CD4-positive, alpha-beta T cell treated with Interferon gamma for 1 hour (primary cell): ENCODE data around the gene DAPK3.
"Not testable (repeated sequence)": the region's sequence is repeated elsewhere in the genome, so short reads cannot be mapped to it uniquely, and the experiment has no call there.

Source experiments
- DNase-seq: peaks from one replicate; pipeline ENCODE4 v3.0.0-alpha.2; 2020

Gene DAPK3

DNA sequence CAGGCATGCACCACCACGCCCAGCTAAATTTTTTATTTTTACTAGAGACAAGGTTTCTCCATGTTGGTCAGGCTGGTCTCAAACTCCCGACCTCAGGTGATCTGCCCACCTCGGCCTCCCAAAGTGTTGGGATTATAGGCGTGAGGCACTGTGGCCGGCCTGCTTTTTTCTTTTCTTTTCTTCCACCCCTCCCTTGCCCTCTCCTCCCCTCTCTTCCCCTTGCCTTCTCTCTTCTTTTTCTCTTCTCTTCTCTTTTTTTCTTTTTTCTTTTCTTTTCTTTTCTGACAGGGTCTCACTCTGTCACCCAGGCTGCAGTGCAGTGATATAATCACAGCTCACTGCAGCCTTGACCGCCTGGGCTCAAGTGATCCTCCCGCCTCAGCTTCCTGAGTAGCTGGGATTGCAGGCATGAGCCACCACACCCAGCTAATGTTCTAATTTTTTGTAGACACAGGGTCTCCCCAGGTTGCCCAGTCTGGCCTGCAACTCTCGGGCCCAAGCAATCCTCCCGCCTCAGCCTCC is 18.1 kb downstream of the DAPK3 start:
- not testable (repeated sequence) for DNase-seq

GRCh38 chr19:3950871-3951861 is 19.7 kb downstream of the DAPK3 start:
- DNase-seq, result no peak

GRCh38 chr19:3949997-3950859 is 20.7 kb downstream of the DAPK3 start:
- no peak for DNase-seq

- no peak for DNase-seq
These were observed 21.6 kb downstream of the DAPK3 start for GRCh38 chr19:3949294-3949693.

DNA sequence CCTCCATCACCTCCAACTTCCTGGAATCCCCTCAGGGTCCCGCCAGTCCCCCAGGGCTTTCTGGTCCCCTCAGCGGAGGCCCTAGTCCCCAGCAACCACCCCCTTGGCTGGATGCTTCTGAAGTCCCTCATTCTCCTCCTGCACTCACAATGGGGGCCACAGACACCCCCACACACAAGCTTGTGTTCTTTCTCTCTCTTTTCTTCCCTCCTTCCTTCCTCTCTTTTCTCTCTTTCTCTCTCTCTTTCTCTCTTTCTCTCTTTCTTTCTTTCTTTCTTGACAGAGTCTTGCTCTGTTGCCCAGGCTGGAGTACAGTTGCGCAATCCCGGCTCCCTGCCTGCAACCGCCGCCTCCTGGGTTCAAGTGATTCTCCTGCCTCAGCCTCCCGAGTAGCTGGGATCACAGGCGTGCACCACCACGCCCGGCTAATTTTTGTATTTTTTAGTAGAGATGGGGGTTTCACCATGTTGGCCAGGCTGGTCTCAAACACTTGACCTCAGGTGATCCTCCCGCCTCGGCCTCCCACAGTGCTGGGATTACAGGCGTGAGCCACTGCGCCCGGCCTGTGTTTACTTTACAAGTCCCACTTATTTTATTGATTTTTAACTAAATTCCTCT is 23.5 kb downstream of the DAPK3 start:
- not testable (repeated sequence) for DNase-seq

- no peak for DNase-seq
These were observed 25.1 kb downstream of the DAPK3 start for GRCh38 chr19:3945838-3946237.

- no peak for DNase-seq
These were observed 26.7 kb downstream of the DAPK3 start for GRCh38 chr19:3944018-3944721.

DNA sequence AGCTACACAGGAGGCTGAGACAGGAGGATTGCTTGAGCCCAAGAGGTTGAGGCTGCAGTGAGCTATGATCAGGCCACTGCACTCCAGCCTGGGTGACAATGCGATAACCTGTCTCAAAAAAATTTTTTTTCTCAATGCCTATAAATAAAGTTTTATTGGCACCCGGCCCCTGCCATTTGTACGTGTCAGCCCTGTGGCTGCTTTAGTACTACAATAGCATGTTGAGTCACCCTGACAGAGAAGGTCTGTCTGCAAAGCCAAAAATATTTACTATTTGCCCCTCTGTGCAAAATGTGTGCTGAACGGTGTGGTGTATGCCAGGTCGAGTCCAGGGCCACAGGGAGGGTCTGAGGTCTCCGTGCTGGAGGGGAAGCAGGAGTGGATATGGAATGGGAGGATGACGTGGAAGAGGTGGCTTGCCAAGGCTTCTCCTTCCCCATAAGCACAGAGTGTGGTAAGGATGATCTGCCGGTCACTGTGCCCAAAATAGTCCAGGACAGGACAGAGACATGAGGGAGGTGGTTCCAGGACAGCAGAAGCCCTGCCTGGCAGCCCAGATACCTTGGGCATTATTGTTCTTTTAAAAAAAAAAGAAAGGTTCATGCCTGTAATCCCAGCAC is 28.0 kb downstream of the DAPK3 start:
- no peak for DNase-seq

DNA sequence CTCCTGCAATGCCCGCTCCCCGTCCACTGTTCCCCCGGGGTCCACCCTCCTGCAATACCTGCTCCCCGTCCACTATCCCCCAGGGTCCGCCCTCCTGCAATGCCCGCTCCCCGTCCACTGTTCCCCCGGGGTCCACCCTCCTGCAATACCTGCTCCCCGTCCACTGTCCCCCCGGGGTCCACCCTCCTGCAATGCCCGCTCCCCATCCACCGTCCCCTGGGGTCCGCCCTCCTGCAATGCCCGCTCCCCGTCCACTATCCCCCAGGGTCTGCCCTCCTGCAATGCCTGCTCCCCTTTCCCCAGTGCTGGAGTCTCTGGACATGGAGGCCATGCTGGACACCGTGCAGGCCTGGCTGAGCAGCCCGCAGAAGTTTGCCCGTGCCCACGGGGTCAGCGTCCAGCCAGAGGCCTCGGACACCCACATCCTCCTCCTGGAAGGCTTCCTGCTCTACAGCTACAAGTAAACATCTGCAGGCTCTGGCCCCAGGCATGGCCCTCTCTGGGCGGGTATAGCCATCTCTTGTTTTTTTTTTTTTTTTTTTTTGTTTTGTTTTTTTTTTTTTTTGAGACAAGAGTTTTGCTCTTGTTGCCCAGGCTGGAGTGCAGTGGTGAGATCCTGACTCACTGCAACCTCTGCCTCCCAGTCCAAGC is 32.5 kb downstream of the DAPK3 start:
- not testable (repeated sequence) for DNase-seq

DNA sequence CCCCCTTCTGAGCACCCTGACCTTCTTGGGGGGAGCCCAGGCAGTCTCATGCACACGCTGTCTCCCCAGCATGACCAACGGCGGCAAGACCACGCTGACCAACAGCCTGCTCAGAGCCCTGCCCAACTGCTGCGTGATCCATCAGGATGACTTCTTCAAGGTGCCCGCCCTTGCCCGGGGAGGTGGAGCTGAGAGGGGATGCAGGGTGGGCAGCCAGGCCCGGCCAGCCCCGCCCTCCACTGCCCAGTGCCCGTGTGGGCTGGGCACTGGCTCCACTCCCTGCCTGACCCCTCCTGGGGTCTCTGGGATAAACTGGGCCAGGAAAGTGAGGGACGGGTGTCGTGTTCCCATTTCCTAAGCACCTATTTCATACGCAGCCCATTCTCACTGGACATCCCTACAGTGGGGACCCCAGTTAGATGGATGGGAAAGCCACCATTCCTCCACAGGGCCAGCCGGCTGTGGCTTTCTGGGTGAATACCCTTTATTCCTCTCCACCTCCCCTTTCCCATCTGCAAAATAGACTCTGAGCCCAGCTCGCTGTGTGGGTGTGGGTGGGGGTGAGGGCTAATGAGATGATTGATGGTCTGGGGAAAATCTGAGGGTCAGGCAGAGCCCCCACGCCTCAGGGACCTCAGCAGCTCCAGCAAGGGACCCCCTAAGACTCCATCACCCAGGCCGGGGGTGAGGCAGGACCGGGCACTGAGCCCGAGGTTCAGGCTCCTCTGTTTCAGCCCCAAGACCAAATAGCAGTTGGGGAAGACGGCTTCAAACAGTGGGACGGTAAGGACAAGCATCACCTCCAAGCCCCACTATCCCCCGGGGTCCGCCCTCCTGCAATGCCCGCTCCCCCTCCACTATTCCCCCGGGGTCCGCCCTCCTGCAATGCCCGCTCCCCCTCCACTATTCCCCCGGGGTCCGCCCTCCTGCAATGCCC is 34.1 kb downstream of the DAPK3 start:
- DNase-seq, result no peak

DNA sequence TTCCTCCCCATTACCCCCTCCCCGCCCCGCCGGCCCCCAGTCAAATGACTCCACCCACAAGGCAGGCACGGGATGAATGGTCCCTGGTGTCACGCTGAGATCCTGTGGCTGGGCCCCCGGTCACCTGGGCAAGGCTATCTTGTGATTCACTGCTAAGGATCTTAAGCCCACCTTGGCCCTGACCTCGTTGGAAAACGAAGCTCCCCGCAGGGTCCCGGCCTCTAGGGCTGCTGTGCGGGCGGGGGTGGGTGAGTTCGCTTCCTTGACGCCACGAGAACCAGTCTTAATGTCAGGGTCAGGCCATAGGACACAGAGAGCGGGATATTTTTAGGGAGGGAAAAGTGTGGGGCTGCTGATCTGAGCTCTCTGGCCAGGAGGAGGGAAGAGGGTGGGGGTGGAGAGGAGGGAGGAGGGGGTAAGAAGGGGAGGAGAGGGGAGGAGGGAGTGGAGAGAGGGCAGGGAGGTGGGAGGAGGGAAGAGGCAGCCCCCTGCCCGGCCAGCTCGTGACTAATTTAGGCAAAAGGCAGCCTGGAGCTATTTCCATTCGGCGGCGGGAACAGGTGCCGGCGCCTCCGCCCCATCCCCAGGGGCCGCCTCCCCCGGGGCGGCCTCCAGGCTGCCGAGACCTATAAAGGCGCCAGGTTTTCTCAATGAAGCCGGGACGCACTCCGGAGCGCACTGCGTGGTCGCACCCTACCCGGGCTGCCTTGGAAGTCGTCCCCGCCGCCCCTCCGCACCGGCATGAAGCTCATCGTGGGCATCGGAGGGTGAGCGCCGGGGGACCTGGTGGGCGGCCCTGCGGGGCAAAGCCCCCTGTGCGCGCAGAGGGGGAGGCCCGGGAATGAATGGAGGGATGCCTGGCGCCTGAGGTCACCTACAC is 37.7 kb downstream of the DAPK3 start, which contains the start of gene NMRK2:
NMRK2 (plus strand) TSS at position 139 of the 880 bp plus-strand sequence; CDS start at position 742, 603 bp downstream.
- no peak for DNase-seq

DNA sequence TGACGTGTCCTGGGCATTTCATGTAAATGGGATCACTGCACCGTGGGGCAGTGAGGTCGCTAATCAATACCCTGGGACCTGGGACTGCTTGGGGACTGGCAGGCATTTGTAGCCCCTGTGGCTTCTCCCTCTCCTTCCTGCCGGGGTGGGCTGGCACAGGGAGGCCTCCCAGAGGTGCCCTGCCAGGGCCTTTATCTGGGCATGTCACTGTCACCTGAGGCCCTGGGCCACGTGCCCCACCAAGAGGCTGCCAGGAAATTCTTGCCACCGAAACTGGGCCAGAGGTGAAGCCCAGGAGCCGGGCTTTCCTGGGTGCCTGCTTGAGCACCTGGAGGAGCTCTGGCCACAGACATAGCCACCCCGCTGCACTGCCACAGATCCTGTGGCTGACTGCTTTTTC is 39.9 kb downstream of the DAPK3 start:
- DNase-seq, result no peak

GRCh38 chr19:3923912-3924311 is 47.0 kb downstream of the DAPK3 start:
- DNase-seq, result no peak

GRCh38 chr19:3923096-3923758 is 47.7 kb downstream of the DAPK3 start:
- DNase-seq, result no peak

DNA sequence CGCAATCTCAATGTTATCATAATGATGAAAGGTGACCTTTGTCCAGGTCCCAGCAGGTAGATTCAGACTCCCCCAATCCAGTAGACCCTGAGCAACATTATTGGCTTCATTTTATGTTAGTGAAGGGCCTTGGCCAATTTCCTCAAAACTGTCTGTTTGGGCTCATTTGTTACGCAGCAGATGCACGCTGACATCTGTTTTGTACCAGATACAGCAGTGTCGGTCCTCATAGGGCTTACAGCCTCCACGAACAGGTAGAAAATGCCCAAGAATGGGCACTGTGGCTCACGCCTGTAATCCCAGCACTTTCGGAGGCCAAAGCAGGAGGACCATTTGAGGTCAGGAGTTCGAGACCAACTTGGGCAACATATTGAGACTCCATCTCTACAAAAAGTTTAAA is 51.1 kb downstream of the DAPK3 start:
- no peak for DNase-seq

GRCh38 chr19:3916033-3916432 is 54.9 kb downstream of the DAPK3 start:
- no peak for DNase-seq

DNA sequence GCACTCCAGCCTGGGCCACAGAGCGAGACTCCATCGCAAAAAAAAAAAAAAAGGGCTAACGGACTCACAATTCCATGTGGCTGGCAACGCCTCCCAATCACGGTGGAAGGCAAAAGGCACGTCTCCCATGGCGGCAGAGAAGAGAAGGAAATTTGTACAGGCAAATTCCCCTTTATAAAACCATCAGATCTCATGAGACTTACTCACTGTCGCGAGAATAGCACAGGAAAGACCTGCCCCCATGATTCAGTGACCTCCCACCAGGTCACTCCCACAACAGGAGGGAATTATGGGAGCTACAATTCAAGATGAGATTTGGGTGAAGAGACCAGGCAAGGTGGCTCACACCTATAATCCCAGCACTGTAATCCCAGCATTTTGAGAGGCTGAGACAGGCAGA is 56.7 kb downstream of the DAPK3 start:
- no peak for DNase-seq

DNA sequence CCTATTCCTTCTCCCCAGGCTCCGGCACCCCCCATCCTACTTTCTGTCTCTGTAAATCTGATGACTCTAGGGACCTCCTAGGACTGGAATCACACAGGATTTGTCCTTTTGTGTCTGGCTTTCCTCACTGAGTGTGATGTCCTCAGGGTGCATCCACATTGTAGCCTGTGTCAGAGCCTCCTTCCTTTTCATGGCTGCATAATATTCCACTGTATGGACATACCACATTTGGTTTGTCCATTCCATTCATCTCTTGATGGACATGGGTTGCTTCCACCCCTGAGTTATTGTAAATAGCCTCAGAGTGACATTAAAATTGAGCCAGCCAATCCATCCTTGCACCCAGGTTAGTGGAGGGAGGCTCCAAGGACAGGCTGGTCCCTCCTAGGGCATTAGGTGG is 60.8 kb downstream of the DAPK3 start:
- no peak for DNase-seq
